ENCODE data around the gene SYCE1. TPM values are rescaled to one million over a fixed set of nuclear protein-coding genes. Genes with fewer than 3 reads are reported as not detected.

SYCE1 gene
- total and polyA plus RNA-seq, 2 of the 4 experiments (the other 2 are of a cell fraction) = not detected

- H3K4me1 ChIP-seq (ENCODE audit: control insufficient read depth, insufficient read depth, low read length) = no peaks in the 10 kb centered on the region
- no peak overlapping the region for H3K56ac ChIP-seq (ENCODE audit: extremely low read depth, insufficient read depth, low read length)
- no peak overlapping the region for H2AFZ ChIP-seq (replicated peaks; ENCODE audit: low read length, poor library complexity)
- H4K8ac ChIP-seq (ENCODE audit: low read depth in 2 of 2, low read length in 2 of 2) = no peak overlapping the region
- dilution Hi-C loops (cut with HindIII; ENCODE audit: low sequenced_read_pairs, unreplicated experiment) = no loop called here
- 93% methylated on average over 7 of the region's 22 CpGs; no CpG with 5 or more reads in 1 of the 2 experiments for WGBS, 2 experiments (ENCODE audit: extremely low coverage in 2 of 2, insufficient read length in 1 of 2)
- no peak overlapping the region for H4K5ac ChIP-seq (ENCODE audit: low read depth, low read length)
- H2AK9ac ChIP-seq (replicated peaks; ENCODE audit: low read depth, low read length, poor library complexity) = no peak overlapping the region
- no TSS peak for BruUV-seq (replicated peaks)
- no peaks in the 10 kb centered on the region for H3K79me1 ChIP-seq (ENCODE audit: low read depth in 1 of 2, low read length in 2 of 2)
- H2BK120ac ChIP-seq (ENCODE audit: low read depth, low read length) = no peak overlapping the region
- no peaks in the 10 kb centered on the region for H3K36me3 ChIP-seq (ENCODE audit: control insufficient read depth, insufficient read depth, low read length)
- intact Hi-C loops (cut with micrococcal nuclease) = no loop called here
- H2BK15ac ChIP-seq (ENCODE audit: low read depth, low read length) = no peak overlapping the region
- H3K27ac ChIP-seq (ENCODE audit: insufficient read depth, low read length) = no peak overlapping the region
- H3K4me2 ChIP-seq (ENCODE audit: low read depth, low read length) = no peak overlapping the region
- H3K4me3 ChIP-seq (ENCODE audit: insufficient read depth, low read depth, low read length) = no peak overlapping the region
- H3K23ac ChIP-seq (ENCODE audit: low read depth, low read length) = no peak overlapping the region
- ATAC-seq (ENCODE audit: low read depth) (no peak), DNase-seq (no peak)
- no peak overlapping the region for H3K4ac ChIP-seq (ENCODE audit: low read depth, low read length)
- CTCF ChIA-PET = no interaction called here
- in situ Hi-C loops (cut with MboI; ENCODE audit: low sequenced_read_pairs) = no loop called here
- H4K20me1 ChIP-seq (ENCODE audit: insufficient read depth, low read length) = no peaks in the 10 kb centered on the region
- no peak for TF ChIP-seq POLR2A (IDR thresholded peaks at IDR 0.05; ENCODE audit: low read depth, low read length)
- TF ChIP-seq BHLHE40 (IDR thresholded peaks at IDR 0.05; ENCODE audit: low read depth, low read length) = no peak
- no peak for TF ChIP-seq SMC3 (IDR thresholded peaks at IDR 0.05; ENCODE audit: low read depth, low read length)
- TF ChIP-seq USF2 (IDR thresholded peaks at IDR 0.05; ENCODE audit: low read depth, low read length) = no peak
- TF ChIP-seq CEBPB (IDR thresholded peaks at IDR 0.05; ENCODE audit: low read depth, low read length) = no peak
- TF ChIP-seq, protein P1, sequence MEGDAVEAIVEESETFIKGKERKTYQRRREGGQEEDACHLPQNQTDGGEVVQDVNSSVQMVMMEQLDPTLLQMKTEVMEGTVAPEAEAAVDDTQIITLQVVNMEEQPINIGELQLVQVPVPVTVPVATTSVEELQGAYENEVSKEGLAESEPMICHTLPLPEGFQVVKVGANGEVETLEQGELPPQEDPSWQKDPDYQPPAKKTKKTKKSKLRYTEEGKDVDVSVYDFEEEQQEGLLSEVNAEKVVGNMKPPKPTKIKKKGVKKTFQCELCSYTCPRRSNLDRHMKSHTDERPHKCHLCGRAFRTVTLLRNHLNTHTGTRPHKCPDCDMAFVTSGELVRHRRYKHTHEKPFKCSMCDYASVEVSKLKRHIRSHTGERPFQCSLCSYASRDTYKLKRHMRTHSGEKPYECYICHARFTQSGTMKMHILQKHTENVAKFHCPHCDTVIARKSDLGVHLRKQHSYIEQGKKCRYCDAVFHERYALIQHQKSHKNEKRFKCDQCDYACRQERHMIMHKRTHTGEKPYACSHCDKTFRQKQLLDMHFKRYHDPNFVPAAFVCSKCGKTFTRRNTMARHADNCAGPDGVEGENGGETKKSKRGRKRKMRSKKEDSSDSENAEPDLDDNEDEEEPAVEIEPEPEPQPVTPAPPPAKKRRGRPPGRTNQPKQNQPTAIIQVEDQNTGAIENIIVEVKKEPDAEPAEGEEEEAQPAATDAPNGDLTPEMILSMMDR (conservative IDR thresholded peaks at IDR 0.05; ENCODE audit: low read depth, low read length) = no peak
- TF ChIP-seq MAFK (IDR thresholded peaks at IDR 0.05; ENCODE audit: low read depth, low read length) = no peak
- no peak for TF ChIP-seq RAD21 (IDR thresholded peaks at IDR 0.05; ENCODE audit: low read length)
- no peak for TF ChIP-seq ELK1 (IDR thresholded peaks at IDR 0.05; ENCODE audit: borderline replicate concordance, low read depth, low read length)
- no peak for TF ChIP-seq MXI1 (IDR thresholded peaks at IDR 0.05; ENCODE audit: borderline replicate concordance, low read depth, low read length)
- TF ChIP-seq NFE2L2 (IDR thresholded peaks at IDR 0.05; ENCODE audit: low read depth, low read length) = no peak
- no peak for TF ChIP-seq FOS (IDR thresholded peaks at IDR 0.05; ENCODE audit: low read depth, low read length)
- TF ChIP-seq RCOR1 (IDR thresholded peaks at IDR 0.05; ENCODE audit: insufficient replicate concordance, low read length) = no peak
- TF ChIP-seq RFX5 (IDR thresholded peaks at IDR 0.05; ENCODE audit: low read depth, low read length) = no peak
- TF ChIP-seq MAZ (IDR thresholded peaks at IDR 0.05; ENCODE audit: borderline replicate concordance, low read depth, low read length) = no peak
- TF ChIP-seq CHD1 (IDR thresholded peaks at IDR 0.05; ENCODE audit: low read depth, low read length) = no peak
- H4K91ac ChIP-seq (ENCODE audit: insufficient read depth, low read depth, low read length) = no peak overlapping the region
- no peaks in the 10 kb centered on the region for H3K9me1 ChIP-seq (ENCODE audit: insufficient read depth, low read length)
- H3K9me3 ChIP-seq (ENCODE audit: control insufficient read depth, insufficient read depth, low read length) = peaks cover 23% of the 10 kb centered on the region
- H2AK5ac ChIP-seq (ENCODE audit: low read depth, low read length) = no peak overlapping the region
- H3K18ac ChIP-seq (ENCODE audit: low read depth, low read length) = no peak overlapping the region
- no peaks in the 10 kb centered on the region for H3K27me3 ChIP-seq (ENCODE audit: control insufficient read depth, insufficient read depth, low read length)
- no peak overlapping the region for H3K9ac ChIP-seq (ENCODE audit: low read depth, low read length)
- H2BK20ac ChIP-seq (ENCODE audit: low read depth, low read length) = no peak overlapping the region
- H3K14ac ChIP-seq (replicated peaks; ENCODE audit: low read depth, low read length) = no peak overlapping the region
- POLR2A ChIA-PET (ENCODE audit: unreplicated experiment) = no interaction called here
- no peak overlapping the region for H2BK5ac ChIP-seq (ENCODE audit: low read depth, low read length, poor library complexity, severe bottlenecking)
Observed at GRCh38 chr10:133568287-133568614, 2.9 kb upstream of the SYCE1 start.
